Gastrocnemius medialis (tissue), 4 donors: Measurements from ENCODE around the gene ZG16. TPM values are rescaled to one million over a fixed set of nuclear protein-coding genes. Genes with fewer than 3 reads are reported as not detected.

Experiments used
- ATAC-seq, 2 donors: fragments of 150-250 bp; one replicate each; pipeline ENCODE4 v1.9.1; 2016
- DNase-seq, 2 donors: peaks; one replicate each; pipeline ENCODE4 v3.0.0-alpha.2; 2019
- H3K27ac ChIP-seq, 4 donors: fragments of 200-600 bp; sonication (generic); 1 replicate in 1 of 4; 2 replicates in 3 of 4; pipeline ENCODE4 v1.5.1; 2016 to 2018; ENCODE audit warnings: mild to moderate bottlenecking in 2 of 4, moderate library complexity in 1 of 4
- H3K27me3 ChIP-seq, 3 donors: fragments of 200-600 bp; sonication (generic) in 2 of 3; 1 replicate in 1 of 3; 2 replicates in 2 of 3; pipeline versions ENCODE4 v1.5.1 to v1.6.0; 2016 to 2019; ENCODE audit warnings: mild to moderate bottlenecking in 1 of 3, moderate library complexity in 1 of 3
- H3K36me3 ChIP-seq, 2 donors: fragments of 200-600 bp; sonication (generic) in 1 of 2; one replicate each; pipeline ENCODE4 v1.5.1; 2017 to 2018
- H3K4me1 ChIP-seq, 2 donors: fragments of 200-600 bp; sonication (generic) in 1 of 2; one replicate each; pipeline ENCODE4 v1.5.1; 2016 to 2017; ENCODE audit warnings: mild to moderate bottlenecking in 2 of 2
- H3K4me3 ChIP-seq, 4 donors: fragments of 200-600 bp; sonication (generic) in 3 of 4; 1 replicate in 1 of 4; 2 replicates in 3 of 4; pipeline ENCODE4 v1.5.1; 2016 to 2019; ENCODE audit warnings: mild to moderate bottlenecking in 2 of 4
- H3K9me3 ChIP-seq, 3 donors: fragments of 200-600 bp; sonication (generic) in 2 of 3; 1 replicate in 1 of 3; 2 replicates in 2 of 3; pipeline ENCODE4 v1.5.1; 2016 to 2019
- POLR2A ChIP-seq, 2 donors: fragments of 450-650 bp; IDR thresholded peaks; one replicate each; pipeline ENCODE4 v1.6.1; 2017; ENCODE audit warnings: antibody characterized with exemption in 2 of 2, mild to moderate bottlenecking in 2 of 2, moderate library complexity in 2 of 2
- in situ Hi-C, 4 donors: fragments of 200-750 bp; cut with MboI; loops; one replicate each; pipeline versions ENCODE4 v1.15.0 to v1.8.0; 2017; ENCODE audit warnings: low sequenced_read_pairs in 4 of 4
- intact Hi-C: fragments of 100-400 bp; cut with DNase I; formaldehyde crosslinking; loops from one replicate; pipeline ENCODE4 v1.15.1; 2023; ENCODE audit warnings: low total_unique reads
- total RNA-seq, 4 donors: library from RNA; depleted of rRNA; stranded (reverse); fragments of >200 nt; gene quantifications; one replicate each; pipeline versions ENCODE4 v1.1.0 to v1.2.3, GENCODE V29; 2016
- TF ChIP-seq, protein P1 (sequence below), 5 experiments: fragments of 450-650 bp in 3 of 5; fragments of 200-600 bp in 2 of 5; sonication (generic) in 2 of 5; IDR thresholded peaks in 4 of 5; conservative IDR thresholded peaks in 1 of 5; 1 replicate in 4 of 5; 2 replicates in 1 of 5; pipeline ENCODE4 v1.5.1; 2016 to 2019; ENCODE audit warnings: antibody characterized with exemption in 5 of 5, mild to moderate bottlenecking in 3 of 5, moderate library complexity in 3 of 5

Gene ZG16
- total RNA-seq, 4 donors from 2014 or later = 1.7 TPM; not detected in 3

DNA sequence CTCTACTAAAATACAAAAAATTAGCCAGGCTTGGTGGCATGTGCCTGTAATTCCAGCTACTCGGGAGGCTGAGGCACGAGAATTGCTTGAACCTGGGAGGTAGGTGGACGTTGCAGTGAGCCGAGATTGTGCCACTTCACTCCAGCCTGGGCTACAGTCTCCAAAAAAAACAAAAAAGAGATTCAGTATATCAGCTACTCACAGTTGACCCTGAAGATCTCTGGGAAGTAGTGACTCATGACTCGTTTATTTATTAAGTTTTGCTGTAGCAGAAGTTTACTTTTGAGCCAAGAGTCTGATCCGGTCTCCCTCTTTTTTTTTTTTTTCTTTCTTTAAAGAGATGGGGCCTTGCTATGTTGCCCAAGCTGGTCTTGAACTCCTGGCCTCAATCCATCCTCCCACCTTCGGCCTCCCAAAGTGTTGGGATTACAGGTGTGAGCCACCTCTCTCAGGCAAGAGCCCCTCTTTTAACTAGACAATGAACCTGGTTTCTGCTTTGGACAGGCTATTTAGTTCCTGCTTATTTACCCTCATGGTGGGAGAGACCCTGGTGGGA lies 46.6 kb downstream of the ZG16 start:
- H3K4me3 ChIP-seq = peak overlapping the region in 1 of 4 donors; percentile 5
- no peaks in the 10 kb centered on the region for H3K27me3 ChIP-seq
- intact Hi-C loops = no loop called here
- in situ Hi-C loops = no loop called here
- peaks cover 55 to 60% of the 10 kb centered on the region in 2 donors for H3K4me1 ChIP-seq
- peak overlapping the region; percentile 63 to 71 (median 68) for H3K27ac ChIP-seq
- TF ChIP-seq, protein P1, sequence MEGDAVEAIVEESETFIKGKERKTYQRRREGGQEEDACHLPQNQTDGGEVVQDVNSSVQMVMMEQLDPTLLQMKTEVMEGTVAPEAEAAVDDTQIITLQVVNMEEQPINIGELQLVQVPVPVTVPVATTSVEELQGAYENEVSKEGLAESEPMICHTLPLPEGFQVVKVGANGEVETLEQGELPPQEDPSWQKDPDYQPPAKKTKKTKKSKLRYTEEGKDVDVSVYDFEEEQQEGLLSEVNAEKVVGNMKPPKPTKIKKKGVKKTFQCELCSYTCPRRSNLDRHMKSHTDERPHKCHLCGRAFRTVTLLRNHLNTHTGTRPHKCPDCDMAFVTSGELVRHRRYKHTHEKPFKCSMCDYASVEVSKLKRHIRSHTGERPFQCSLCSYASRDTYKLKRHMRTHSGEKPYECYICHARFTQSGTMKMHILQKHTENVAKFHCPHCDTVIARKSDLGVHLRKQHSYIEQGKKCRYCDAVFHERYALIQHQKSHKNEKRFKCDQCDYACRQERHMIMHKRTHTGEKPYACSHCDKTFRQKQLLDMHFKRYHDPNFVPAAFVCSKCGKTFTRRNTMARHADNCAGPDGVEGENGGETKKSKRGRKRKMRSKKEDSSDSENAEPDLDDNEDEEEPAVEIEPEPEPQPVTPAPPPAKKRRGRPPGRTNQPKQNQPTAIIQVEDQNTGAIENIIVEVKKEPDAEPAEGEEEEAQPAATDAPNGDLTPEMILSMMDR (IDR thresholded peaks at IDR 0.05 in 4 of 5, conservative IDR thresholded peaks at IDR 0.05 in 1 of 5) = no peak
- no peak for TF ChIP-seq POLR2A (IDR thresholded peaks at IDR 0.05)
- H3K9me3 ChIP-seq = no peaks in the 10 kb centered on the region
- peaks cover 0 to under 1% of the 10 kb centered on the region in 2 donors for H3K36me3 ChIP-seq
- DNase-seq (no peak), ATAC-seq (no peak)

DNA sequence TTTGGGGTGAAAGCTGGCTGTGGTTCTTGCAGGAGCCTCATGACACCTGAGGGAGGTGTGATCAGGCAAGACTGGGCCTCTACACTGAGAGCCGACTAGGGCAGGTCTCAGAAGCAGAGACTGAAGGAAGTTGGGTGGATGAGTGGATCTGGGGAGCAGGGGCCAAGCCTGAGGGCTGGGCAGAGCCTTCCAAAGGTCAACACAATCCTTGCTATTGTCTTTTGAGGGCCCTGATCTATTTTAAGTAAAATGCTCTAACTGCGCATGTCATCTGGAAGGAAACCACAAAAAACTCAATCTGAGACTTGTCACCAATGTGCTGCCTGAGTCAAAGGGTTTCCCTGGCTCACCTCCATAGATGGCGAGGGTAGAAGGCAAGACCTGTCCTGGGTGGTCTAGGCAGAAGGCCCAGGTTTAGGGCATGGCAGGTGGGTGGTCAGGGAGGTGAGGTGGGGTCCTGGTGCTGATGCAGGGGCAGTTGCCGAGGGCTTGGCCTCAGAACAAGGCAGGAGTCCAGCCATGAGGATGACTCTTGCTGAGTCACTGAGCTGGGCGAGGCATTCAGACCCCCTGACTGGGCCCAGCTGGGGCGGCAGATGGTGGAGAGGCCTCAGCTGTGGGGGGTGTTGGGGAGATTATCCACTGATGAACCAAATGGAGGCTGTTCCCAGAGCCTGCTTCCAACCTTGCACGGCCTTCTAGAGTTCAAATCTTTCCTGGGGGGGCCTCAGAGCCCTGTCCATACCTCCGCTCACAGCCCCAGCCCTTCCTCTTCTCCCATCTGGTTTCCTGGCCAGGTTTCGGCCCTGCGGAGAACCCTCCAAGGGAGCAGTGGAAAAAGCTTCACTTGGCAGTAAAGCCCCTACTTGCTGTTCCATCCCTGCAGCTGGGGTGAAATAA lies 47.3 kb downstream of the ZG16 start:
- H3K9me3 ChIP-seq = no peaks in the 10 kb centered on the region
- ATAC-seq (peak in 1 of 2 donors; percentile 31), DNase-seq (no peak)
- intact Hi-C loops = no loop called here
- H3K4me1 ChIP-seq = peaks cover 48 to 52% of the 10 kb centered on the region in 2 donors
- TF ChIP-seq, protein P1 (IDR thresholded peaks at IDR 0.05 in 4 of 5, conservative IDR thresholded peaks at IDR 0.05 in 1 of 5) = no peak
- TF ChIP-seq POLR2A (IDR thresholded peaks at IDR 0.05) = no peak
- peak overlapping the region; percentile 63 to 71 (median 68) for H3K27ac ChIP-seq
- H3K27me3 ChIP-seq = no peaks in the 10 kb centered on the region
- in situ Hi-C loops = no loop called here
- peak overlapping the region in 1 of 4 donors; percentile 5 for H3K4me3 ChIP-seq
- no peaks in the 10 kb centered on the region for H3K36me3 ChIP-seq

DNA sequence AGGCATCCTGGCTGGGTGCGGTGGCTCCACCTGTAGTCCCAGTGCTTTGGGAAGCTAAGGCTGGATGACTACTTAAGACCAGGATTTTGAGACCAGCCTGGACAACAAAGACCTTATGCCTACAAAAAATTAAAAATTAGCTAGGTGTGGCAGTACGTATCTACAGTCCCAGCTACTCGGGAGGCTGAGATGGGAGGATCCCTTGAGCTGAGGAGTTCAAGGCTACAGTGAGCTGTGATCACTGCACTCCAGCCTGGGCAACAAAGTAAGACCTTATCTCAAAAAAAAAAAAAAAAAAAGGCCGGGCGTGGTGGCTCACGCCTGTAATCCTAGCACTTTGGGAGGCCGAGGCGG lies 48.3 kb downstream of the ZG16 start:
- intact Hi-C loops = no loop called here
- TF ChIP-seq POLR2A (IDR thresholded peaks at IDR 0.05) = no peak
- TF ChIP-seq, protein P1 (IDR thresholded peaks at IDR 0.05 in 4 of 5, conservative IDR thresholded peaks at IDR 0.05 in 1 of 5) = no peak
- Histone ChIP-seq H3K27me3 (no peaks in the 10 kb centered on the region), H3K4me1 (peaks cover 40 to 43% of the 10 kb centered on the region in 2 donors), H3K36me3 (peaks cover 0 to 8% of the 10 kb centered on the region in 2 donors), H3K9me3 (no peaks in the 10 kb centered on the region), H3K27ac (peak overlapping the region in 3 of 4 donors; percentile 36 to 70 (median 63)), H3K4me3 (no peak overlapping the region)
- ATAC-seq (no peak), DNase-seq (no peak)
- in situ Hi-C loops = no loop called here

DNA sequence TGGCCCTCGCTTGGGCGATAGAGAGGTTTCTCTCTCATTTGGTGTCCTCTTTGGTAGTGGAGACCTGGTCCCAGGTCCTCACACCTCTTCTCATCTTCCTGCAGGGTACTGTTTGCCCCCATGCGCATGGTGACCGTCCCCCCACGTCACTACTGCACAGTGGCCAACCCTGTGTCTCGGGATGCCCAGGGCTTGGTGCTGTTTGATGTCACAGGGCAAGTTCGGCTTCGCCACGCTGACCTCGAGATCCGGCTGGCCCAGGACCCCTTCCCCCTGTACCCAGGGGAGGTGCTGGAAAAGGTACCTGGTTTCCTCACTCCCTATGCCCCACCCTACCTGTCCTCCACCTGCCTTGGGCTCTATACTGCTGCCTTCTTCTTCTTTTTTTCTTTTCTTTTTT lies 52.7 kb downstream of the ZG16 start:
- Histone ChIP-seq H3K4me3 (no peak overlapping the region), H3K27me3 (no peaks in the 10 kb centered on the region), H3K36me3 (peaks cover 0 to 34% of the 10 kb centered on the region in 2 donors), H3K9me3 (no peaks in the 10 kb centered on the region), H3K4me1 (peaks cover 4 to 5% of the 10 kb centered on the region in 2 donors), H3K27ac (no peak overlapping the region)
- intact Hi-C loops (no loop called here), in situ Hi-C loops (no loop called here)
- TF ChIP-seq, protein P1 (IDR thresholded peaks at IDR 0.05 in 4 of 5, conservative IDR thresholded peaks at IDR 0.05 in 1 of 5) = no peak
- TF ChIP-seq POLR2A (IDR thresholded peaks at IDR 0.05) = no peak
- ATAC-seq (no peak), DNase-seq (no peak)
